AG04450 (cell line): ENCODE measurements around the gene TNKS2. TPM values are rescaled to one million over a fixed set of nuclear protein-coding genes. Genes with fewer than 3 reads are reported as not detected.

Experiments used
- CTCF ChIA-PET: fragments of 300-600, 350-600 bp; formaldehyde crosslinking; extraction: SDS; loops from one replicate; lab custom pipeline; 2022; ENCODE audit warnings: antibody characterized with exemption, inconsistent platforms; lab: Charles Lee
- POLR2A ChIA-PET: fragments of 350-600 bp; formaldehyde crosslinking; extraction: SDS; loops from one replicate; lab custom pipeline; 2021; ENCODE audit warnings: antibody characterized with exemption, inconsistent platforms; lab: Yijun Ruan, JAX
- DNase-seq: peaks from one replicate; pipeline ENCODE4 v3.0.0-alpha.2; 2011; ENCODE audit warnings: low read depth, low spot score
- H3K27ac ChIP-seq: one replicate; pipeline ENCODE4 v1.5.1; 2012; ENCODE audit warnings: low read depth, low read length, control low read depth
- H3K27me3 ChIP-seq: one replicate; pipeline ENCODE4 v1.6.0; 2012; ENCODE audit warnings: low read length; ENCODE audit not compliant: control insufficient read depth, insufficient read depth
- H3K4me3 ChIP-seq: 2 replicates; pipeline ENCODE4 v1.5.1; 2011; ENCODE audit warnings: mild to moderate bottlenecking, low read depth, low read length, control low read depth
- H3K9me3 ChIP-seq: 2 replicates; pipeline ENCODE4 v1.5.1; 2012; ENCODE audit warnings: low read length; ENCODE audit not compliant: control insufficient read depth, insufficient read depth
- polyA plus RNA-seq: library from polyadenylated mRNA; depleted of rRNA; stranded (reverse); fragments of >200 nt; gene quantifications from 2 replicates; pipeline ENCODE4 v1.2.3, GENCODE V29; 2011
- TF ChIP-seq, protein P1 (sequence below): IDR thresholded peaks from 2 replicates; pipeline ENCODE4 v1.5.1; 2011; ENCODE audit warnings: low read depth, low read length, control low read depth, inconsistent platforms

The TNKS2 gene
- polyA plus RNA-seq, 1 experiment: 45.5 TPM

- ChIA-PET POLR2A (no interaction called here), CTCF (interaction anchor here (1.8 kb wide), 1 partner anchor 14 kb away, joined by 5 read pairs; no protein-coding TSS in a partner anchor)
- Histone ChIP-seq H3K4me3 (no peak overlapping the region), H3K27me3 (no peaks in the 10 kb centered on the region), H3K27ac (no peak overlapping the region), H3K9me3 (no peaks in the 10 kb centered on the region)
- TF ChIP-seq, protein P1, sequence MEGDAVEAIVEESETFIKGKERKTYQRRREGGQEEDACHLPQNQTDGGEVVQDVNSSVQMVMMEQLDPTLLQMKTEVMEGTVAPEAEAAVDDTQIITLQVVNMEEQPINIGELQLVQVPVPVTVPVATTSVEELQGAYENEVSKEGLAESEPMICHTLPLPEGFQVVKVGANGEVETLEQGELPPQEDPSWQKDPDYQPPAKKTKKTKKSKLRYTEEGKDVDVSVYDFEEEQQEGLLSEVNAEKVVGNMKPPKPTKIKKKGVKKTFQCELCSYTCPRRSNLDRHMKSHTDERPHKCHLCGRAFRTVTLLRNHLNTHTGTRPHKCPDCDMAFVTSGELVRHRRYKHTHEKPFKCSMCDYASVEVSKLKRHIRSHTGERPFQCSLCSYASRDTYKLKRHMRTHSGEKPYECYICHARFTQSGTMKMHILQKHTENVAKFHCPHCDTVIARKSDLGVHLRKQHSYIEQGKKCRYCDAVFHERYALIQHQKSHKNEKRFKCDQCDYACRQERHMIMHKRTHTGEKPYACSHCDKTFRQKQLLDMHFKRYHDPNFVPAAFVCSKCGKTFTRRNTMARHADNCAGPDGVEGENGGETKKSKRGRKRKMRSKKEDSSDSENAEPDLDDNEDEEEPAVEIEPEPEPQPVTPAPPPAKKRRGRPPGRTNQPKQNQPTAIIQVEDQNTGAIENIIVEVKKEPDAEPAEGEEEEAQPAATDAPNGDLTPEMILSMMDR: no peak
- DNase-seq: no peak
Observed at GRCh38 chr10:91772461-91772860, 25.8 kb upstream of the TNKS2 start.

DNA sequence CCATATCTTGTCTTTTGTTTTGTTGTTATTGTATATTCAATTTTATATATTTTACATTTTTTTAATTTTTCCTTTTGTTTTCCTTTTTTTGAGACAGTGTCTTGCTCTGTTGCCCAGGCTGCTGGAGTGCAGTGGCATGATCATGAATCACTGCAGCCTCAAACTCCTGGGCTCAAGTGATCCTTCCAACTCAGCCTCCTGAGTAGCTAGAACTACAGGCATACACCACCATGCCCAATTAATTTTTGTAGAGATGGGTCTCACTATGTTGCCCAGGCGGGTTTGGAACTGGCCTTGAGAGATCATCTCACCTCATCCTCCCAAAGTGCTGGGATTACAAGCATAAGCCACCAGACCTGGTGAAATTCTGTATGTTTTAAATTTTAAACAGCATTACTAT, 25.4 kb upstream of the TNKS2 start:
- ChIA-PET CTCF (interaction anchor here (1.8 kb wide), 1 partner anchor 14 kb away, joined by 5 read pairs; no protein-coding TSS in a partner anchor), POLR2A (no interaction called here)
- Histone ChIP-seq H3K4me3 (no peak overlapping the region), H3K9me3 (no peaks in the 10 kb centered on the region), H3K27me3 (no peaks in the 10 kb centered on the region), H3K27ac (no peak overlapping the region)
- DNase-seq: no peak
- TF ChIP-seq, protein P1: no peak

DNA sequence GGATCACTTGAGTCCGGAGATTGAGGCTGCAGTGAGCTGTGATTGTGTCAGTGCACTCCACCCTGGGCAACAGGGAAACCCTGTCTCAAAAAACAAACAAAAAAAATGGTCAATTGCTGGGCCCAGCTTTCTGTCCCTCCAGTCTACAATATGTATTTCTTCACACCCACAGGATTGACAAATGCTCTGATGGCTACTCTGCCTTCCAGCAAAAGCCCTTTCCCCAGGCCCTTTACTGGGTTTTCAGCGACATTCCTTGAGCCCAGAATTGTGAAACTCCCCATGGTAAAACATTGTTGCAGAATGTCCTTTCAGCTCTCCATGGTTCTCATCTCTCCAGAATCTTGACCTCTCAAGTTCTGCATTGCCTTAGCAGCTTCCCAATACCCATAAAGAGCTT, 23.7 kb upstream of the TNKS2 start:
- ChIA-PET CTCF (interaction anchor here (0.6 kb wide), 1 partner anchor 251 kb away, joined by 3 read pairs; no protein-coding TSS in a partner anchor), POLR2A (no interaction called here)
- TF ChIP-seq, protein P1: no peak
- no peak for DNase-seq
- H3K27ac ChIP-seq: no peak overlapping the region
- no peak overlapping the region for H3K4me3 ChIP-seq
- no peaks in the 10 kb centered on the region for H3K9me3 ChIP-seq
- H3K27me3 ChIP-seq: no peaks in the 10 kb centered on the region

- H3K4me3 ChIP-seq: no peak overlapping the region
- ChIA-PET CTCF (no interaction called here), POLR2A (no interaction called here)
- H3K9me3 ChIP-seq: no peaks in the 10 kb centered on the region
- DNase-seq: no peak
- TF ChIP-seq, protein P1: no peak
- no peak overlapping the region for H3K27ac ChIP-seq
- H3K27me3 ChIP-seq: peaks cover 2% of the 10 kb centered on the region
Observed at GRCh38 chr10:91775731-91776130, 22.5 kb upstream of the TNKS2 start.

- Histone ChIP-seq H3K4me3 (no peak overlapping the region), H3K27me3 (peaks cover 6% of the 10 kb centered on the region), H3K27ac (no peak overlapping the region), H3K9me3 (no peaks in the 10 kb centered on the region)
- TF ChIP-seq, protein P1: no peak
- CTCF ChIA-PET: no interaction called here
- POLR2A ChIA-PET: no interaction called here
- no peak for DNase-seq
Observed at GRCh38 chr10:91776266-91776665, 22.0 kb upstream of the TNKS2 start.
